ENCODE measurements around the gene CDK2.
"Not testable (repeated sequence)": the region's sequence is repeated elsewhere in the genome, so short reads cannot be mapped to it uniquely, and the experiment has no call there.

Gene CDK2

DNA sequence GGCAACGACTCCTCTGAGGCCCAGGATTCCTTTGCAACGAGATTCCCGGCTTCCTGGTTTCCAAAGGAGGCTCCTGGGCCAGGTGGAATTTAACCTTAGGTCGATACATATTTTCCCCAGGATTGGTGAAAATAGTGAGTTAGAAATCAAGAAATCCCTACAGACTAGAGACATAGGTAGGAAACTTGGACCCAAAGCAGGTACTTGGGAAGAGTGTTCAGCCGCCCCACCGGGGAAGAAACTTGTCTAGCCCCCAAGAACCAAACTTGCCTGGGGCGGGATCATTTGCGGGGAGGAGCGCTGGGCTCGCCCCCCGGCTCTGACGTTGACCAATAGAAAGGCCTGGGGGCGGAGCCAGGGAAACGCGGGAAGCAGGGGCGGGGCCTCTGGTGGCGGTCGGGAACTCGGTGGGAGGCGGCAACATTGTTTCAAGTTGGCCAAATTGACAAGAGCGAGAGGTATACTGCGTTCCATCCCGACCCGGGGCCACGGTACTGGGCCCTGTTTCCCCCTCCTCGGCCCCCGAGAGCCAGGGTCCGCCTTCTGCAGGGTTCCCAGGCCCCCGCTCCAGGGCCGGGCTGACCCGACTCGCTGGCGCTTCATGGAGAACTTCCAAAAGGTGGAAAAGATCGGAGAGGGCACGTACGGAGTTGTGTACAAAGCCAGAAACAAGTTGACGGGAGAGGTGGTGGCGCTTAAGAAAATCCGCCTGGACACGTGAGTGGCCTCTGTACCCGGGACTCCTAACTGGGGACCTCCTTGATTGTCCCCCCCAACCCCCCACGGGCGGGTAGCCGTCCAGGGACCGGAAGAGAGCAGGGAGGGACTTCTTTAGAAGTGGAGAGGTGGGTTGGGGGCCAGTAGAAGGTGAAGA, at the start of gene CDK2:
CDK2 (plus strand) TSS at position 423 of the 874 bp plus-strand sequence; CDS start at position 602, 179 bp downstream.
- DNase-seq (ENCODE audit: low read depth) = no peak

DNA sequence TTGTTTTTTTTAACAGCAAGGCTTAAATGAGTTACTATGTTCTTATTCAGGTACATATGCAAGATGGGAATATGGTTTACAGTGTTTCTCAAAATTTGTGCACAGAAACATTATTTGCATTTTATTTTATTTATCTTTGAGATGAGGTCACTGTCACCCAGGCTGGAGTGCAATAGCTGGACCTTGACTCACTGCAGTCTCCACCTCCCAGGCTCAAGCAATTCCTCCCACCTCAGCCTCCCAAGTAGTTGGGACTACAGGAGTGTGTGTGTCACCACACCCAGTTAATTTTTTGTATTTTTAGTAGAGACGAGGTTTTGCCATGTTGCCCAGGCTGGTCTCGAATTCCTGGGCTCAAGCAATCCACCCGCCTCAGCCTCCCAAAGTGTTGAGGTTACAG, 47.6 kb upstream of the CDK2 start:
- DNase-seq (ENCODE audit: low read depth) = not testable (repeated sequence)

DNA sequence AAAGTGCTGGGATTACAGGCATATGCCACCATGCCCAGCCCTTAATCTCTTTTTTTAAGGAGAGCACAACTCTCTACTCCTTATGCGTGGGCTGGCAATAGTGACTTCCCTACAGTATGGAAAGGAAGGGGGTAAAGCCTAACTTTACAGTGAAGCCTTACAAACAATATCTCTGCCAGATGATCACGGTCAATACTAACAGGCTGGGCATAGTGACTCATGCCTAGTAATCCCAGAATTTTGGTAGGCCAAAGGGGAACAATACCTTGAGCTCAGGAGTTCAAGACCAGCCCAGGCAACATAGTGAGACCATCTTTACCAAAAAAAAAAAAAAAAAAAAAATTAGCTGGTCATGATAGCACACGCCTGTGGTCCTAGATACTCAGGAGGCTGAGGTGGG, 44.5 kb upstream of the CDK2 start:
- no peak for DNase-seq (ENCODE audit: low read depth)

DNA sequence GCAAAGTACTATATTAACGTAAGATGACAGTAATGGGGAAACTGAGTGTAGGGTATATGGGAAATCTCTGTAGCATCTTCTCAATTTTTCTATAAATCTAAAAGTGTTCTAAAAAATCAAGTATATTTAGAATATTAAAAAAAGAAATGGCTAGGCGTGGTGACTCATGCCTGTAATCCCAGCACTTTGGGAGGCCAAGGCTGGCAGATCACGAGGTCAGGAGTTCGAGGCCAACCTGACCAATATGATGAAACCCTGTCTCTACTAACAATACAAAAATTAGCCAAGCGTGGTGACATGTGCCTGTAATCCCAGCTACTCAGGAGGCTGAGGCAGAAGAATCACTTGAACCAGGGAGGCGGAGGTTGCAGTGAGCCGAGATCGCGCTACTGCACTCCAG, 43.0 kb upstream of the CDK2 start:
- DNase-seq (ENCODE audit: low read depth) = not testable (repeated sequence)

DNA sequence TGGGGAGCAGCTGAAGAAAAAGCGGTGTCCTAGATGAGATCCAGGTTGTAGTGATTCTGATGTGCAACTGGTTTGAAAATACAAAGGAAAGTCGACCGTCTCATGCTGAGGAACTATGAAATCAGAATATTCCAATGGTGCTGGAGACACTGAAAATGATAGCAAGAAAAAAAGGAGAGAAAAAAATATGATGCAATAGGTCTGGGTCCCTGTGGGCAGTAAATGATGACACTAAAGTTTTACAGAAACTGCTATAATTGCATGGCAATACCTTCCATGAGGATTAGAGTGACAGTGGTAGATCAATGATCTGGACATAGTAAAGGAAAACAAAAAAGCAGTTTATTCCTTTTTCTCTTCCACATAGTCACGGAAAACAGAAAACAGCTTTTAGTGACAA, 41.3 kb upstream of the CDK2 start:
- DNase-seq (ENCODE audit: low read depth) = no peak

DNA sequence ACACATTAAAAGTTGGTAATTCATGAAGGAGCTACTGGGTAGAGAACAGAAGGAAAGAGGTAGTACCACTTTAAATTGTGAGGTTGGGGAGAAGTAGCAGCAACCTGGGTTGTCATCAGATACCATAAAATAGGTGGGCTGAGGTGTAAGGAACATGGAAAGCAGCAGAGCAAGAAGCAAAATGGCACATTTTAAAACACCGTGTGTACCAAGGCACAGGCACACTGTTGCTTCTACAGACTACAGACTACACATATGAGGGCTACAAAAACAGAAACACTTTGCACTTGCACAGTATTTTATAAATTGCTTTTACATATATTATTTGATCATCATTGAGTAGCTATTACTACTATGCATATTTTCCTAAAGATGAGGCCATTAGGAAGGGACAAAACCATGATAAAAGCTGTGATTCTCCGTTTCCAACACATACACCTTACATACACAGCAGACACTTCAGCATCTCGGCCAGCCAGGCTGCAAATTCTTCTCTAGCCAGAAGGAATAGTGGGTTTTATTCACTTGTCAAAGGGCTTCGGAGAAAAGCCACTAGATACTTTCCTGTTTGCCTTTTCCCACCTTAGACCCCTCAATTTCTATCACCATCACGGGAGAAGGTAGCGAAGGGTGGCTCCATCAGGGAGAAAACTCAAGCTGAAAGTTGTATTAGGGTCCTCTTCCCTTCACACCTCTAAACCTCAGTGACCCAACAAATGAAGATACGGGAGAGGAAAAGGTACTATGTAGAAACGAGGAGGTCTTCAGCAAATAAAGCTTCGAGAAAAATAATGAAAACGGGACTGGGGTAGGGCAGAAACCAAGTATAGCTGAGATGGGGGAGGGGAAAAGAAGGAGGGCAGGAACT, 40.5 kb upstream of the CDK2 start:
- no peak for DNase-seq (ENCODE audit: low read depth)

DNA sequence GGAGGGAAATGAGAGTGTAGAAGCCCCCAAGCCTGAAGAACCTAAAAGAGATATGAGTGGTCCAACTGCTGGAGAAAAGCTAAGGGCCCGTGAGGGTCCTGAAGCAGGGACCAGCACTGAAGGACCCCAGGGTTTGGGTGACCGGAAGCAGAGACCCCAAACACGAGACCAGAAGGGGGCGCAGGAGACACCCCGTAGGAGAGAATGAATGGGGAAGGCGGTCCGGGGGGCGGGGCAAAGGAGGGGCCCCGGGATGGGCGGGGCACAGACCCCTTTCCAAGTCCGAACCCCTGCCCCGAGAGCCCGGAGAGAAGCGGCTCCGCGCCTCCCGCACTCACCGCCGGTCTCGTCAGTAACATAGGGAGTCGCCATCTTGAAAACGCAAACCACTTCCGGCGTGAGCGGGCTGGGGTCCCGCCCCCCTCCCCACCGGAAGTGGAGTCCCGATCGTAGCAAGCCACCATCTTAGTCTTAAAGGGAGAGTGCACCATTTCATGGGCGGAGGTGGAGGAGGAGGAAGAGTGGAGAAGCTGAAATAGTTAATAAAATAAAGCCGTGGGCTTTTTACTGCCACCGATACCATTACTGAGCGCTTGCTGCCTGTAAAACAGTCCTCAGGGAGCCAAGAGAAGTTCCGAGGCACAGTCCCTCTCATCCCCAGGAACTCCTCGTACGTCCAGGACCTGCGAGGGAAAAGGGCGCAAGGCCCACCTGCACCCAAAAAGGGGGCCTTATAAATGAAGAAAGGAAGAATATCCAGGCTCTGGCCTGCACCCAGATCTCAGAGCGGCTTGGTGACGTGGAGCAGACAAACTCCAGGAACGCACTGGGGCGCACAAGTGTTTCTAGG, 39.7 kb upstream of the CDK2 start:
- DNase-seq (ENCODE audit: low read depth) = peak; percentile 82

DNA sequence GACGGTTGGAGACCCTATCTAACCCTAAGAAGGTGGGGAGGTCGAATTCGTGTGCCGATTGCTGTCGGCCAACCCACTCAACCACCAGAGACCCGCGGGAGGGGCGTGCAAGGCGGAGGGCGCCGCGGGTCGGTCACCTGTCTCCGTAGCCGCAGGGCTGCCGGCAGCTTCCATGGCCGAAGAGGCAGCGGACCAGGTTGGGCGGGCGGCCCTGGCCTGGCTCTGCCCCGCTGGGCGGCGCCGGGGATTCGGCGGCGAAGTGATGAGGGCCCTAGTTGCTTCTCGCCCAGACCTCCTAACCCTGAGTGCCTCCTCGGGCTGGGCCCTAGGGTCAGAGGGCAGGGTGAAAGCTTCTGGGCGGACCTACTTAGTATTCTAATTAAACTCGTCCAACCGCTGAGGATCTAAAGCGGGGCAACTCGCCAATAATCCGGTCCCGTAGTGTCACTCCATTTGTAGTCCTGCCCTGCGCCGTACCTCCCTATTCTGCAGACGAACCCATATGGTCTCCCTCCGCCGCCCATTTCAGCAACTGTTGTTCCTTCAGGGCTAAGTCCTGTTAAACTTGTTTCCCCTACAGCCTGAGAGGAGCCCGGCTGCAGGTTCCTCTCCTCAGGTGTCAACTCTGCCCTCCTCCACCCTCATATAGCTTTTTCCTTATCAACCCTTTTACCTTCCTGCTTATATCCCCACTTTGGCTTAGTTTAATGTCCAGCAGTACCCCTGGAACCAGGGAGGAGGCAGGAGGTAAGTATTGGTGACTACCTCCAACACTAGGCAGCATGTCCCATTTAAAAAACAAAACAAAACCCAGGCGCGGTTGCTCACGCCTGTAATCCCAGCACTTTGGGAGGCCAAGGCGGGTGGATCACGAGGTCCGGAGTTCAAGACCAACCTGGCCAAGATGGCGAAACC, 38.8 kb upstream of the CDK2 start, which contains the start of gene PYM1:
PYM1 (minus strand) TSS at position 307 of the 915 bp plus-strand sequence; CDS start at position 174, 133 bp downstream.
- no peak for DNase-seq (ENCODE audit: low read depth)

DNA sequence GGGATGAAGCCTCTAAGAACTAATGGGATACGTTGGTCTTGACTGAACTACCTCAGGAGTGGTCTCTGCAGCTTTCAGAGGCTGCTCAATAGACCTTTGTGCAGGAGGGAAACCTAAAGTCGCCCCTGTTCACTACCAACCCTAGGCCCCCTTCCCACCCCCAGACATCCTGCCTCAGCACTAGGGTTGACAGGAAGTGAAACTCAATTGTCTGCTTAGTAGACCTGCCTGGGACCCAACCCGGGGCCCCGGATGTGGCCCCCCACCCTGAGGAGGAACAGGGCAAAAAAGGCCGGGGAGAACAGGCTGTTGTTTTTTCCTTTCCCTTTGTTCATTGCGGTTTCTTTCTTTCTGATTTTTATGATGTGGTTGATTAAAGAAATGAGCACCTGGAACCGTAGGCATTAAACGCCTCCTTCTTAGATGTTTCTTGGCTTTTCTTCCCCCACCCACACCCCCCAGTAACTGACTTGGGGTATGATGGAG, 37.3 kb upstream of the CDK2 start:
- DNase-seq (ENCODE audit: low read depth) = no peak

DNA sequence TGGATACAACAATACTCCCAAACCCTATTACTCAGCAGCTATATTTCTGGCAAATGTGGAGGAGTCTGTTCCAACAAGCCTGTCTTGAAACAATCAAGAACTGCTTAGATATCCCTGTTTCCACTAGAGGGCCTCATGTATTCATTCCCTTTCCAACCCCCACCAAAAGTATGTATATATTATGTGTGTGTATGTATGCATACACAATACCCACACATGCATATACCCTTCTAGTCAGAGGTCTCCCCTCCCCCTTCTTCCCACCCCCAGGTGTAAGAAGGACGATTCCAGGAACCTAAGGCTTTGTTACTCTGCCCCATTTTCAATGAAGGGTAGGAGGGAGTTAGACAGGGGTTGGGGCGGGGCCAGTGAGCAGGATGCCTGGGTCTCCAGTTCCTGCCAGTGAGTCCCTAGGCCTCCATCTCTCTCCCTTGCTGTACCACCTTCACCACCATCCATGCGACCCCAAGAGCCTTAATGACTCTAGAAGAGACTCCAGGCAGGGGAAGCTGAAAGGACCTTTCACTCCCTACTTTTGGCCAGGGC, 35.8 kb upstream of the CDK2 start, which contains the start of gene DGKA:
DGKA (plus strand) TSS at position 392 of the 546 bp plus-strand sequence. CDS start 5,342 bp downstream, outside the sequence.
- DNase-seq (ENCODE audit: low read depth) = no peak

DNA sequence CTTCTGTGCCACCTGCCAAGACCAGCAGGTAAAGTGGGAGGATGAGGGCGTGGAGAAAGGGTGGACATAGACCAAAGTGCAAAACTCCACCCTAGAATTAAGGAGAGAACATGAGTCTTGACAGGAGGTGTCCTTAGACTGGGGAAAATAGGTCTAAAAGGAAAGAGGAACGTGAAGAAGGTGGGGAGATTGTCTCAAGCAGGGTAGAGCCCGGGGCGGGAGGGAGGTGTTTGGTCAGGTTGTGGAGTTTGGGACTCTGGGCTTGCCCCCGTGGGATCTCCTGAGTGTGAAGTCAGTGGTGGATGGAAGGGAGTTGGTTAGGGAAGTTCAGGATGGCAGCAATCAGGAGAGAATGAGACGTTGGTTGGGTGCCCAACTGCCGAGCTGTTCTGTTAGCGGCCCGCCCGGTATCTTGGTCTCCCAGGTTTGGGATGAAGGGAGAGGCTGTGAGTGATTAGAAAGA, 35.3 kb upstream of the CDK2 start:
- DNase-seq (ENCODE audit: low read depth) = no peak

DNA sequence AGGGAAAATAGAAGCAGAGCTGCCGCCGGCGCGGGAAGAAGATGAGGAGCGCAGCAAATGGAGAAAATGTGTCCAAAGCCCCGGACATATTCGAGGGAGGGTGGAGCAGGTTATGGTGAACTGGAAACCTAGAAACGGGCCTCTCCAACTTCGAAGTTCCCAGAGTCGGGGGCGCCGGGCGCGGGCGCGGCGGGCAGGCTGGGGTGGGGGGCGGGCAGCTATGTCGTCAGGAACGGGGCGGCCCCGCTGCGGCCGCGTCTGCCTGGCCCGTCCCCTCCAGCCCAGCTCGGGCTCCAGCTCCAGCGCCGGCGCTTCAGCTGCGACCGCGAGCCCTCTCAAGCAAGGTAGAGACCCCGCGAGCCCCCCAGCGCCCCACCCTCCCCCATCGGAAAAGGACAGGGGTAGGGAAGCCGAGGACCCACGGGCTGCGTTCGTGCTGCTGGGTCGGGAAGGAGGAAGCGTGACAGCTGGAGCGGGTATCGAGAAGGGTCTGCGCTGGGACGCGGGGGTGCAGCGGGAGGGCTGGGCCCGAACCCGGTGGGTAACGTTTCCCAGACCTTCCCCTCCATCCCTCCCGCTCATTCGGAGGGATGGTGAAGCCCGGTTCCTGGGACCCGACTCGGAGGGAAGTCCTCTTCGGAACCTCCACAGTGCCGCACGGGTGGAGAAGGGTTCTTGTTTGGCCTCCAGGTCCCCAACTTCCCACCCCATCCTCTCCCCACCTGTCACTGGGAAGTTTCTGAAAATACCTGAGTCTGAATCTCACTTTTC, 34.7 kb upstream of the CDK2 start:
- no peak for DNase-seq (ENCODE audit: low read depth)

DNA sequence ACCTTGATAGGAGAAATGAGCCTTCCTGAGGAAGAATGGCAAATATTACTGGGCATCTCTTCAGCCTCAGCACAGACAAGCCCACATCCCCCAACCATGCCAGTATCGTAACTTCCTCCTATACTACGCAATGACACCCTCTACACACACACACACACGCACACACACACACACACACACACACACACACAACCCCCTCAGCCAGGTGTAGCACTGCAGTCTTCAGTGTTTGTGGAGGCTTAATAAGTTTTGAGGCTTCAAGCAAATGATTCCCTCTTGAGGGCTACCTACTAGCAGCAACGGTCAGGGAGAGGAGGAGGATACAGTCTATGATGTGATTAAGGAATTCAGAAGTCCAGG, 34.1 kb upstream of the CDK2 start:
- no peak for DNase-seq (ENCODE audit: low read depth)

DNA sequence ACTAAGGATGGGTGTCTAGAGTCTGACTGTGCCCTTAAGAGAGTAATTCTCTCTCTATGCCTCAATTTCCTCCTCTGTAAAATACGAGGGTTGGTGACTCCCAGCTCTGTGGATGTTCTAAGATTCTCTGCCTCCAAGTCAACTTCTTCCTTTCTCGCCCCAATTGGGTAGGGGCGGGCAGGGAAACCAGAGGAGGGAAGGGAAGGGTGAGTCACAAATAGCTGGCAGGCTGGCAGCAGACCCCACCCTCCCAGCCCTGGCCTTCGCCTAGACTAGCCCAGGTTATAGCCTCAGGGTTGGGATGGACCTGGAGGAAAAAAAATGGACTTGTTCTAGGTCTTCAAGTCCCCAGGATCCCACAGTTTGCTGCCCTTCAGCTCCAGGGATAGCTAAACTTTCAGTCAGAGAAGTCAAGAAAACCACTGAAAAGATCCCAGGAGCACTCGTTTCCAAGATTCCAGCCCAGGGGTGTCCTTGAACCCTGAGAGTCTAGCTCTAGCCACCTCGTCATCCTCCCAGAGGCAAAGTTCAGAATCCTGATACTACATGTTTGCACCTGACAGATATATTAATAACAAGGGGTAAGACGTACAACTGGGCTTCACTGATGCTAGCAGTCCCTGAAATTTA, 33.3 kb upstream of the CDK2 start:
- no peak for DNase-seq (ENCODE audit: low read depth)

DNA sequence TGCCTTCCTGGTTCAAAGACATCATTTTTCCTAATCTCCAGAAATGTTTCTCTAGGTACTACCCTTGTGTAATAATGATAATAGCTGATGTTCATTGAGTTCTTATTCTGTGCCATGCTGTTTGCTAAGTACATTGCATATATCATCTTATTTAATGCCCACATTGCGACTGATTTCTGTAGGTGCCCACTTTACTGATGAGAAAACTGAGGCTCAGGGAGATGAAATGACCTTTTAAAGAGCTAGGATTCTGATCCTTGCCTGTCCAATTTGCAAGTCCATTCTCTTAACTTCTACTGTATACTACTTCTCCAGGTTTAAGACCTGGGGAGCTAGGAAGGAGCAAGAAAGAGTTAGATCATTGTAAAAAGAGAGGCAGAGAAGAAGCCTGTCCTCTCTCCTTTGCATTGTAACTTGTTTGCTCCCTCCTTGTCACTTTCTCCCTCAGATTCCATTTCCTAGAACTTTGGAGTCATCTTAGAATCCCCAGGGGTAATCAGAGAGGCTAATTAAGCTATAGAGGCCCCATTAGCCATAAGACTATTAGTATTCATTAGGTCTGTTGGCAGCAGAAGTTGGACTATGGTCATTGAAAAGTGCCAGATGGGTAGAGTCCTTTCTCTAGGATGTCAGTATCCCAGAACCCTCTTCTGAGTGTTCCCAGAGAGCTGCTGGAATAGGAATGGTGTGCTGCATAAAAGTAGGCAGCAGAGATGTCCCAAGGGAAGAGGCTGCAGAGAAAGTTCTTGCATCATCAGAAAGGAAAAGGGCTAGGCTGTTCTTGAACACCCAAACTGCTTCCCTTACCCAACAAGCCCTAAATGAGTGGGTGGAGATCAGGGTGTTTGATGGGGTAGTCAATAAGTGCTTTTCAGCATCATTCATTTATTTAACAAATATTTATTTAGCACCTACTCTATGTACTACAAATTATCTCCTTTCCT, 32.6 kb upstream of the CDK2 start:
- no peak for DNase-seq (ENCODE audit: low read depth)

DNA sequence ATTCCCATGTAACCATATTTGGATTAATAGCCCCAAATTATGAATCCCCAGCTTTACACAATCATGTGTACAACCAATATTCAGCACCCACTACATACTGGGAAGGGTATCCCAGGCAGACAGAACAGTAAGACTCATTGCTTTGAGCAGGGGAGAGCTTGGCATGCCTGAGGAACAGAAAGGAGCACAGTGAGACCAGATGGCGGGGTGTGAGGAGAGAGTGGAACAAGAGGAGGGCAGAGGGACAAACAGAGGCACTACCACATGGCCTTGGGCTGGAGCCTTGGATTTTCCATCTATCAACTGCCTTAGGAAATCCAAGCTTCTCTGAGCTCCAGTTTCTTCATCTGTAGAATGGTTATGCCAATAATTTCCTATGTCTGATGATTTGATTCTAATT, 31.9 kb upstream of the CDK2 start:
- no peak for DNase-seq (ENCODE audit: low read depth)

DNA sequence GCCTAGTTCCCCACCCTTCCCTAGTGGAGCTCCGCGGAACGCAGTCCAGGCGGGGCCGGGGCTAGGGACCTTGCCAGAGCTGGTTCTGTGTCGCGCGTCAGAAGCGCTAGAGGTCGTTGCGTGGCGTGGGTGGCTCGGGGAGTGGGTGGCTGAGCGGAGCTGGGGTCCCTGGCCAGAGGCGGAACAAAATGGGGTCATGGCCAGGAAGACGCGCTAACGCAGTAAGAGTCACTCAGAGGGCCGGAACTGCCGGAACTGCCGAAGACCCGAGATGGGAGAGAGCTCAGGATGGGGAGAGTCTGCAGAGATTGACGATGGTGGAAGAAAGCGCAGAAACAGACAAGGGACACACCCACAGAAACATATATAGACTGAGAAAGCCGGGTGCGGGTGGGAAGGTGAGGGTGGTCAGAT, 30.9 kb upstream of the CDK2 start:
- no peak for DNase-seq (ENCODE audit: low read depth)

DNA sequence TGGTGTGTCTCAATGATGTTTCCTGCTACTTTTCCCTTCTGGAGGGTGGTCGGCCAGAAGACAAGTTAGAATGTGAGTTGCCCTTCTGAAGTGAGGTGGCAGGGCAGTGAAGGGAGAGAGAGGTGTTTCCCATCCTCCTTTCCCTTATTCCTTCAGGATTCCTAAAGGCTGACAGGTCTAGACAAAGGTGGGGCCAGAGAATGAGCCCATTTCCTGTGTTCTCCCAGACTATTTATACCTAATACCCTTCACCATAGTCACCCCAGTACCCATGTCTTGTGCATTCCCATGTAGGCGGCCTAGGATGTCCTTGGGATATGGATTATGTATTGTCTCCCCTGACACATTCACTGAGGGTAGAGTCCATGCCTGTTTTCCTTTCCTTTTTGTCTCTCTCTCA, 28.6 kb upstream of the CDK2 start:
- DNase-seq (ENCODE audit: low read depth) = no peak

All from HS-27A (cell line).